ENCODE data around the gene RBM4. TPM values are rescaled to one million over a fixed set of nuclear protein-coding genes. Genes with fewer than 3 reads are reported as not detected.

RBM4 gene
- total RNA-seq, 1 donor = 73.8 TPM

DNA sequence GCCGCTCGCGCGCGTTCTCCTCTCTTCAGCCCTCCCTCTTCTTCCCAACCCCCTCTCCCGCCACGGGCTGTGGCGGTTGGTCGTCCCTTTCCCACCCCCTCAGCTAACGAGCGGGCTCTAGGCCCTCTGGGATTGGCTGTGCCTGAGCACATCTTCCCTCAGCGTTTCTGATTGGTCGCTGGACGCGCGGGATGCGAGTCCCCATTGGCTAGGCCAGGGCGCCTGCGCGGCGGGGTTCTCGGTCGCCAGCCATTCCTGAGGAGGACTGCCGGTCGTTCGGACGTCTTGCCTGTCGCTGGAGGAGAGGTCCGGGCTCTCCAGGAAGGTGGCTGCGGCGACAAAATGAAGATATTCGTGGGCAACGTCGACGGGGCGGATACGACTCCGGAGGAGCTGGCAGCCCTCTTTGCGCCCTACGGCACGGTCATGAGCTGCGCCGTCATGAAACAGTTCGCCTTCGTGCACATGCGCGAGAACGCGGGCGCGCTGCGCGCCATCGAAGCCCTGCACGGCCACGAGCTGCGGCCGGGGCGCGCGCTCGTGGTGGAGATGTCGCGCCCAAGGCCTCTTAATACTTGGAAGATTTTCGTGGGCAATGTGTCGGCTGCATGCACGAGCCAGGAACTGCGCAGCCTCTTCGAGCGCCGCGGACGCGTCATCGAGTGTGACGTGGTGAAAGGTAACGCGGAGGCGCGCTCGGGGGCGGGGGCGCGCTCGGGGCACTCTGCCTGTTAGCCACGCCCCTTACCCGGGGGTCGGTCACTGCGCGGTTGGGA is 21.9 kb upstream of the RBM4 start, which contains the start of gene RBM14:
RBM14 (plus strand) TSS at position 252 of the 776 bp plus-strand sequence; CDS start at position 343, 91 bp downstream.
- peak within 1 kb of the TSS; percentile 96 for H3K4me3 ChIP-seq (ENCODE audit: low read depth, low read length)
- TF ChIP-seq CTCF (IDR thresholded peaks at IDR 0.05; ENCODE audit: insufficient read depth, low read length) = no peak
- DNase-seq (ENCODE audit: low read depth) = peak; percentile 99

DNA sequence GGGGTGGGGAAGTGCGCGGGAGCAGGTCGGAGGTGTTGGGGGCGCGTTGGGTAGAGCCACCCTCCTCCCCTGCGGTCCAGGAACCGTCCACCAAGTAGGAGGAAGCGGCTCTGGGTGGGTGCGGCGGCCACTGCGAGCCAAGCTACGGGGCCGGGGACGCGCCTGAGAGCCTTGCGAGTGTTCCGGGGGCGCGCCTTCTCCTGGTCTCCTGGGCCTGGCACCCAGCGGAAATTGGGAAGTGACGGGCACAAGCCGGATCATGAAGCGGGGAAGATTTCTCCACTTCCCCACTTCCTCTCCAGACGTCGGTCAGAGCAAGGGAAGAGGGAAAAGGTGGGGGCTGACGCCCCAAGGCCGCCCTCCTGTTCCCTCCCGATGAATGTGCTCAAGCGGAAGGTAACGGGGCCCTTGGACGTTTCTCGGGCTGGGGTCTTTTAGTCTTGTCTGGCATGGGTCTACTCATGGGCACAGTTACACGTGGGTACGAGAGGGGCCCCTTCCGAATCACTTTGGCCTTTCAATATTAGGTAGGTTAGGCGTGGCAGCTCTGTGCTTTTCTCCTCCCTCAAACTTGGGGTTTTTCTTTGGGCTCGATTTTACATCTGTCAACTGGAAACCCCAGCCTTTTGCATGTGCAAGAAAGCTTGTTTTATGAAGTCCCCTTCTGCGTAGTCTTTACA is 21.2 kb upstream of the RBM4 start:
- TF ChIP-seq CTCF (IDR thresholded peaks at IDR 0.05; ENCODE audit: insufficient read depth, low read length) = no peak

GRCh38 chr11:66619080-66619554 is 19.4 kb upstream of the RBM4 start:
- H3K4me3 ChIP-seq (ENCODE audit: low read depth, low read length) = peak overlapping the region; percentile 96
- peak; percentile 79 for DNase-seq (ENCODE audit: low read depth)
- TF ChIP-seq CTCF (IDR thresholded peaks at IDR 0.05; ENCODE audit: insufficient read depth, low read length) = no peak

More for the DNA sequence above, 21.2 kb upstream of the RBM4 start:
- H3K4me3 ChIP-seq (ENCODE audit: low read depth, low read length) = peak overlapping the region; percentile 96
- DNase-seq (ENCODE audit: low read depth) = no peak

DNA sequence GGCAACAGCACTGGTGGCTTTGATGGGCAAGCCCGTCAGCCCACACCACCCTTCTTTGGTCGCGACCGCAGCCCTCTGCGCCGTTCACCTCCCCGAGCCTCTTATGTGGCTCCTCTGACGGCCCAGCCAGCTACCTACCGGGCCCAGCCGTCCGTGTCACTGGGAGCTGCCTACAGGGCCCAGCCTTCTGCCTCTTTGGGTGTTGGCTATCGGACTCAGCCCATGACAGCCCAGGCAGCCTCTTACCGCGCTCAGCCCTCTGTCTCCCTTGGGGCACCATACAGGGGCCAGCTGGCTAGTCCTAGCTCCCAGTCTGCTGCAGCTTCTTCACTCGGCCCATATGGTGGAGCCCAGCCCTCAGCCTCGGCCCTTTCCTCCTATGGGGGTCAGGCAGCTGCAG is 14.1 kb upstream of the RBM4 start:
- DNase-seq (ENCODE audit: low read depth) = no peak
- no peak for TF ChIP-seq CTCF (IDR thresholded peaks at IDR 0.05; ENCODE audit: insufficient read depth, low read length)

GRCh38 chr11:66625041-66625751 is 13.3 kb upstream of the RBM4 start:
- no peak for DNase-seq (ENCODE audit: low read depth)
- no peak for TF ChIP-seq CTCF (IDR thresholded peaks at IDR 0.05; ENCODE audit: insufficient read depth, low read length)

More for the DNA sequence above, 14.1 kb upstream of the RBM4 start:
- no peak overlapping the region for H3K4me3 ChIP-seq (ENCODE audit: low read depth, low read length)

DNA sequence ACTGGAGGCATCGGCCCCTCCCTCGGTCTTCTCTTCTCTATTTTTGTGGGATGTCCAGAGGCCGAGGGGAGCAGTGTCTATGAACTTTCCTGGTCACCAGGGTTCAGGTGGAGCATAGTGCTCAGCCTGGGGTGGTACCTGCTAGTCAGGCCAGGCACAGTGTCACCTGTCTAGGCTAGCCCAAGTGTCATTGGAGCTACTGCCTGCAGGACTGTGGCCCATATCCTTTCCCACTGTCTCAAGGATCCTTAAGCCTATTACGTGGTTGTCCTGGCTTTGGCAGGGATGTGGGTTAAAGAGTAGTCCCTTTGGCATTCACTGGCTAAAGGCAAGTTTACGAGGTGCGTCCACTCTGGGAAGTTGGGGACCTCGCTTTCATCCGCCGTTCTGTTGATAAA is 12.8 kb upstream of the RBM4 start:
- TF ChIP-seq CTCF (IDR thresholded peaks at IDR 0.05; ENCODE audit: insufficient read depth, low read length) = no peak
- H3K4me3 ChIP-seq (ENCODE audit: low read depth, low read length) = no peak overlapping the region
- no peak for DNase-seq (ENCODE audit: low read depth)

More at GRCh38 chr11:66625041-66625751, 13.3 kb upstream of the RBM4 start:
- H3K4me3 ChIP-seq (ENCODE audit: low read depth, low read length) = no peak overlapping the region
